WTC11 (cell line): ENCODE results near the gene NCLN. TPM values are rescaled to one million over a fixed set of nuclear protein-coding genes. Genes with fewer than 3 reads are reported as not detected.

Experiments used
- ATAC-seq: fragments of 200-7000 bp; cut with Tn5 transposase; 2 replicates; pipeline ENCODE4 v1.10.0; 2021; ENCODE audit warnings: mild to moderate bottlenecking, moderate library complexity
- CTCF ChIA-PET: fragments of 300-600 bp; sonication (Branson Sonifier 250); formaldehyde crosslinking; loops from one replicate; lab custom pipeline; 2021; ENCODE audit warnings: antibody characterized with exemption; lab: Charles Lee
- POLR2A ChIA-PET: fragments of 350-600 bp; sonication (Branson Sonifier 250); formaldehyde crosslinking; loops from one replicate; lab custom pipeline; 2021; ENCODE audit warnings: antibody characterized with exemption; lab: Charles Lee
- DNase-seq: peaks from one replicate; pipeline ENCODE4 v3.0.0; 2021; ENCODE audit warnings: low spot score
- H3K27ac Mint-ChIP-seq: 2 replicates; pipeline ENCODE4 v1.8.0; 2021; ENCODE audit warnings: mixed read lengths
- H3K27me3 Mint-ChIP-seq: 2 replicates; pipeline ENCODE4 v1.8.0; 2021; ENCODE audit warnings: low read depth, mild to moderate bottlenecking, moderate library complexity, mixed read lengths
- H3K36me3 Mint-ChIP-seq: 2 replicates; pipeline ENCODE4 v1.8.0; 2021; ENCODE audit warnings: mixed read lengths
- H3K4me1 Mint-ChIP-seq: 2 replicates; pipeline ENCODE4 v1.8.0; 2022; ENCODE audit warnings: mixed read lengths
- H3K4me3 Mint-ChIP-seq: 2 replicates; pipeline ENCODE4 v1.8.0; 2021; ENCODE audit warnings: mild to moderate bottlenecking, moderate library complexity, mixed read lengths
- H3K9me3 Mint-ChIP-seq: 2 replicates; pipeline ENCODE4 v1.8.0; 2021; ENCODE audit warnings: mixed read lengths
- EMX1 ChIP-seq: fragments of 250-450 bp; sonication (Bioruptor Pico); IDR thresholded peaks from 2 replicates; pipeline ENCODE4 v1.8.0; 2021; ENCODE audit warnings: mild to moderate bottlenecking
- GRHL2 ChIP-seq: fragments of 250-450 bp; sonication (Bioruptor Pico); IDR thresholded peaks from 2 replicates; pipeline ENCODE4 v1.8.0; 2022; ENCODE audit warnings: mild to moderate bottlenecking, moderate library complexity; ENCODE audit not compliant: insufficient replicate concordance, severe bottlenecking
- NR1H2 ChIP-seq: sonication (generic); formaldehyde crosslinking; IDR thresholded peaks from 2 replicates; pipeline ENCODE4 v1.9.0; 2021; ENCODE audit warnings: mild to moderate bottlenecking, moderate library complexity, missing genetic modification reagents
- NR2C2 ChIP-seq: sonication (generic); formaldehyde crosslinking; IDR thresholded peaks from 2 replicates; pipeline ENCODE4 v1.8.0; 2022; ENCODE audit warnings: mild to moderate bottlenecking, missing genetic modification reagents
- NR3C1 ChIP-seq: sonication (generic); formaldehyde crosslinking; conservative IDR thresholded peaks from 2 replicates; pipeline ENCODE4 v1.8.1; 2023; ENCODE audit warnings: low read depth, mild to moderate bottlenecking, missing genetic modification reagents
- OVOL2 ChIP-seq: fragments of 250-450 bp; sonication (Bioruptor Pico); IDR thresholded peaks from 2 replicates; pipeline ENCODE4 v1.9.0; 2021; ENCODE audit warnings: mild to moderate bottlenecking, borderline replicate concordance
- RELA ChIP-seq: sonication (generic); formaldehyde crosslinking; IDR thresholded peaks from 2 replicates; pipeline ENCODE4 v1.8.1; 2022; ENCODE audit warnings: missing genetic modification reagents, mild to moderate bottlenecking, borderline replicate concordance
- SOX15 ChIP-seq: fragments of 250-450 bp; sonication (Bioruptor Pico); IDR thresholded peaks from 2 replicates; pipeline ENCODE4 v1.9.0; 2021; ENCODE audit warnings: mild to moderate bottlenecking
- ZBTB21 ChIP-seq: sonication (generic); formaldehyde crosslinking; IDR thresholded peaks from 2 replicates; pipeline ENCODE4 v1.8.1; 2023; ENCODE audit warnings: mild to moderate bottlenecking, missing genetic modification reagents, borderline replicate concordance
- ZNF671 ChIP-seq: fragments of 250-450 bp; sonication (Bioruptor Pico); IDR thresholded peaks from 2 replicates; pipeline ENCODE4 v1.8.0; 2021; ENCODE audit warnings: mild to moderate bottlenecking
- total RNA-seq: library from RNA; stranded (reverse); gene quantifications from 3 replicates; pipeline ENCODE4 v1.2.3, GENCODE V29; 2021
- TF ChIP-seq, protein P1 (sequence below): fragments of 250-450 bp; sonication (Bioruptor Pico); IDR thresholded peaks from 2 replicates; pipeline ENCODE4 v1.9.0; 2021; ENCODE audit warnings: mild to moderate bottlenecking, borderline replicate concordance
- TF ChIP-seq, protein P2 (sequence below): sonication (generic); formaldehyde crosslinking; IDR thresholded peaks from 2 replicates; pipeline ENCODE4 v1.8.1; 2022; ENCODE audit warnings: mild to moderate bottlenecking, moderate library complexity, missing genetic modification reagents
- TF ChIP-seq, protein P3 (sequence below): fragments of 250-450 bp; sonication (Bioruptor Pico); IDR thresholded peaks from 2 replicates; pipeline ENCODE4 v2.1.2; 2022; ENCODE audit warnings: mild to moderate bottlenecking, moderate library complexity
- TF ChIP-seq, protein P4 (sequence below): sonication (generic); formaldehyde crosslinking; IDR thresholded peaks from 2 replicates; pipeline ENCODE4 v1.8.0; 2022; ENCODE audit warnings: mild to moderate bottlenecking, missing genetic modification reagents
- TF ChIP-seq, protein P5 (sequence below): fragments of 250-450 bp; sonication (Bioruptor Pico); IDR thresholded peaks from 2 replicates; pipeline ENCODE4 v1.9.0; 2021; ENCODE audit warnings: mild to moderate bottlenecking
- TF ChIP-seq, protein P6 (sequence below): sonication (generic); formaldehyde crosslinking; IDR thresholded peaks from 2 replicates; pipeline ENCODE4 v1.8.1; 2022; ENCODE audit warnings: low read depth, missing genetic modification reagents, borderline replicate concordance
- TF ChIP-seq, protein P7 (sequence below): fragments of 200-600 bp; IDR thresholded peaks from 2 replicates; pipeline ENCODE4 v1.8.0; 2022; ENCODE audit warnings: antibody characterized with exemption
- TF ChIP-seq, protein P8 (sequence below): sonication (generic); formaldehyde crosslinking; IDR thresholded peaks from 2 replicates; pipeline ENCODE4 v1.8.1; 2023; ENCODE audit warnings: mild to moderate bottlenecking, missing genetic modification reagents, moderate library complexity

Gene NCLN
- total RNA-seq, 1 experiment from 2014 or later: 113 TPM

DNA sequence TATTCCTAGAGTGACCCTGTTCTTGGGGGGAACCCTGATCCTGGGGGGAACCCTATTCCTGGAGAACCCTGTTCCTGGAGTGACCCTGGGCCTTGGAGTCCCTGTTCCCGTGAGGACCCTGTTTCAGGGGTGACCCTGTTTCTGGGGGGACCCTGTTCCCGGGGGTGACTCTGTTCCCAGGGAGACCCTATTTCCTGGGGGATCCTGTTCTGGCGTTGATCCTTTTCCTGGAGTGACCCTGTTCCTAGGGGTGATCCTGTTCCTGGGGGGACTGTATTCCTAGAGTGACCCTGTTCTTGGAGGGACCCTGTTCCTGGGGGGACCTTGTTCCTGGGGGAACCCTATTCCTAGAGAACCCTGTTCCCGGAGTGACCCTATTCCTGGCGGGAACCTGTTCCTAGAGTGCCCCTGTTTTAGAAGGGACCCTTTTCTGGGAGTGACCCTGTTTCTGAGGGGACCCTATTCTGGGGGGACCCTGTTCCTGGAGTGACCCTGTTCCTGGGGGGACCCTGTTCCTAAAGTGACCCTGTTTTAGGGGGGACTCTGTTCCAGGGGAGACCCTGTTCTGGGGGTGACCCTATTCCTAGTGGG lies 34.9 kb upstream of the NCLN start:
- CTCF ChIA-PET: interaction anchor here (1.1 to 2.2 kb wide), 5 partner anchors 13 to 200 kb away, joined by 3 to 9 read pairs (median 6); no protein-coding TSS in a partner anchor
- no peak for TF ChIP-seq NR3C1
- TF ChIP-seq, protein P1, sequence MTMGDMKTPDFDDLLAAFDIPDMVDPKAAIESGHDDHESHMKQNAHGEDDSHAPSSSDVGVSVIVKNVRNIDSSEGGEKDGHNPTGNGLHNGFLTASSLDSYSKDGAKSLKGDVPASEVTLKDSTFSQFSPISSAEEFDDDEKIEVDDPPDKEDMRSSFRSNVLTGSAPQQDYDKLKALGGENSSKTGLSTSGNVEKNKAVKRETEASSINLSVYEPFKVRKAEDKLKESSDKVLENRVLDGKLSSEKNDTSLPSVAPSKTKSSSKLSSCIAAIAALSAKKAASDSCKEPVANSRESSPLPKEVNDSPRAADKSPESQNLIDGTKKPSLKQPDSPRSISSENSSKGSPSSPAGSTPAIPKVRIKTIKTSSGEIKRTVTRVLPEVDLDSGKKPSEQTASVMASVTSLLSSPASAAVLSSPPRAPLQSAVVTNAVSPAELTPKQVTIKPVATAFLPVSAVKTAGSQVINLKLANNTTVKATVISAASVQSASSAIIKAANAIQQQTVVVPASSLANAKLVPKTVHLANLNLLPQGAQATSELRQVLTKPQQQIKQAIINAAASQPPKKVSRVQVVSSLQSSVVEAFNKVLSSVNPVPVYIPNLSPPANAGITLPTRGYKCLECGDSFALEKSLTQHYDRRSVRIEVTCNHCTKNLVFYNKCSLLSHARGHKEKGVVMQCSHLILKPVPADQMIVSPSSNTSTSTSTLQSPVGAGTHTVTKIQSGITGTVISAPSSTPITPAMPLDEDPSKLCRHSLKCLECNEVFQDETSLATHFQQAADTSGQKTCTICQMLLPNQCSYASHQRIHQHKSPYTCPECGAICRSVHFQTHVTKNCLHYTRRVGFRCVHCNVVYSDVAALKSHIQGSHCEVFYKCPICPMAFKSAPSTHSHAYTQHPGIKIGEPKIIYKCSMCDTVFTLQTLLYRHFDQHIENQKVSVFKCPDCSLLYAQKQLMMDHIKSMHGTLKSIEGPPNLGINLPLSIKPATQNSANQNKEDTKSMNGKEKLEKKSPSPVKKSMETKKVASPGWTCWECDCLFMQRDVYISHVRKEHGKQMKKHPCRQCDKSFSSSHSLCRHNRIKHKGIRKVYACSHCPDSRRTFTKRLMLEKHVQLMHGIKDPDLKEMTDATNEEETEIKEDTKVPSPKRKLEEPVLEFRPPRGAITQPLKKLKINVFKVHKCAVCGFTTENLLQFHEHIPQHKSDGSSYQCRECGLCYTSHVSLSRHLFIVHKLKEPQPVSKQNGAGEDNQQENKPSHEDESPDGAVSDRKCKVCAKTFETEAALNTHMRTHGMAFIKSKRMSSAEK: no peak
- H3K36me3 Mint-ChIP-seq: no peaks in the 10 kb centered on the region
- ATAC-seq (no peak), DNase-seq (no peak)
- no peaks in the 10 kb centered on the region; the same call in 1 of the 2 replicates for H3K27me3 Mint-ChIP-seq
- H3K4me3 Mint-ChIP-seq: no peak overlapping the region
- H3K9me3 Mint-ChIP-seq: no peaks in the 10 kb centered on the region
- POLR2A ChIA-PET: no interaction called here
- peaks cover 3% of the 10 kb centered on the region; the same call in 1 of the 2 replicates for H3K4me1 Mint-ChIP-seq
- no peak overlapping the region for H3K27ac Mint-ChIP-seq

DNA sequence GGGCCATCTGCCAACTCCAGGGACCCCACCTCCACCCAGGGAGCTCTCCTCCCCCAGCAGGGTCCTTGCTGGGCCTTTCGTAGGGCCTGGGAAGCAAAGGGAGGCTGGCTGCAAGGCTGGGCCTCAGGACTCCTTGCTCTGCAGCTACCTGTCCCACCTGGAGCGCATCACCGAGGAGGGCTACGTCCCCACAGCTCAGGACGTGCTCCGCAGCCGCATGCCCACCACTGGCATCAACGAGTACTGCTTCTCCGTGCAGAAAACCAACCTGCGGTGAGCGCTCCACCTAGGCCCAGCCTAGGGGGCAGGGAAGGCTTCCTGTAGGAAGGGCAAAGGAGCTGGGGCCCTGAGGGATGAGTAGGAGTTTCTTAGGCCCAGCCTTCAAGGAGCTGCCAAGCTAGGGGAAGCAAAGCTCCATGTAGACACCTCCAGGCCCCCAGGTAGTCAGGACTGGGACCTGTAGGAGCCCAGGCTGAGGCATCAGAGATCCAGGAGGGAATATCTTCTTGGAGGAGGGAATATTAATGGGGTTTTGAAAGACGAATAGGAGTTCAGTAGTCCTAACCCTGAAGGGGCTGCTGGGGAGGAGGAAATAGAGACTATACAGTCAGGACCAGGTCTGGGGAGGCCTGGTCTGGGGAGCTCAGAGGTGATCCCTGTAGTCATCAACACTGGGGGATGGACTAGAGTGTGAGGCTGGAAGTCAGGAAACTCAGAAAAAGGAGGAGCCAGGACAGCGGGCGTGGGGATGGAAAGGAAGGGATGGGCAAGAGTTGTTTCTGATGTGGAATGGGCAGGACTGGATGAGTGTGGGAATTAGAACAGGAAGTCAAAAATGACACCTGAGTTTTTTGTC lies 33.9 kb upstream of the NCLN start:
- H3K27me3 Mint-ChIP-seq: no peaks in the 10 kb centered on the region; the same call in 1 of the 2 replicates
- DNase-seq (no peak), ATAC-seq (no peak; the same call in 1 of the 2 replicates)
- no peak overlapping the region for H3K27ac Mint-ChIP-seq
- POLR2A ChIA-PET: no interaction called here
- H3K36me3 Mint-ChIP-seq: no peaks in the 10 kb centered on the region
- TF ChIP-seq RELA (CRISPR knock-in tag): no peak
- TF ChIP-seq EMX1 (CRISPR knock-in tag): no peak
- TF ChIP-seq, protein P2, sequence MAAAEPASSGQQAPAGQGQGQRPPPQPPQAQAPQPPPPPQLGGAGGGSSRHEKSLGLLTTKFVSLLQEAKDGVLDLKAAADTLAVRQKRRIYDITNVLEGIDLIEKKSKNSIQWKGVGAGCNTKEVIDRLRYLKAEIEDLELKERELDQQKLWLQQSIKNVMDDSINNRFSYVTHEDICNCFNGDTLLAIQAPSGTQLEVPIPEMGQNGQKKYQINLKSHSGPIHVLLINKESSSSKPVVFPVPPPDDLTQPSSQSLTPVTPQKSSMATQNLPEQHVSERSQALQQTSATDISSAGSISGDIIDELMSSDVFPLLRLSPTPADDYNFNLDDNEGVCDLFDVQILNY (CRISPR knock-in tag): no peak
- no peak for TF ChIP-seq NR3C1
- TF ChIP-seq ZNF671: no peak
- no peak for TF ChIP-seq ZBTB21 (CRISPR knock-in tag)
- TF ChIP-seq, protein P3, sequence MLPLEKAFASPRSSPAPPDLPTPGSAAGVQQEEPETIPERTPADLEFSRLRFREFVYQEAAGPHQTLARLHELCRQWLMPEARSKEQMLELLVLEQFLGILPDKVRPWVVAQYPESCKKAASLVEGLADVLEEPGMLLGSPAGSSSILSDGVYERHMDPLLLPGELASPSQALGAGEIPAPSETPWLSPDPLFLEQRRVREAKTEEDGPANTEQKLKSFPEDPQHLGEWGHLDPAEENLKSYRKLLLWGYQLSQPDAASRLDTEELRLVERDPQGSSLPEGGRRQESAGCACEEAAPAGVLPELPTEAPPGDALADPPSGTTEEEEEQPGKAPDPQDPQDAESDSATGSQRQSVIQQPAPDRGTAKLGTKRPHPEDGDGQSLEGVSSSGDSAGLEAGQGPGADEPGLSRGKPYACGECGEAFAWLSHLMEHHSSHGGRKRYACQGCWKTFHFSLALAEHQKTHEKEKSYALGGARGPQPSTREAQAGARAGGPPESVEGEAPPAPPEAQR: no peak
- TF ChIP-seq, protein P4, sequence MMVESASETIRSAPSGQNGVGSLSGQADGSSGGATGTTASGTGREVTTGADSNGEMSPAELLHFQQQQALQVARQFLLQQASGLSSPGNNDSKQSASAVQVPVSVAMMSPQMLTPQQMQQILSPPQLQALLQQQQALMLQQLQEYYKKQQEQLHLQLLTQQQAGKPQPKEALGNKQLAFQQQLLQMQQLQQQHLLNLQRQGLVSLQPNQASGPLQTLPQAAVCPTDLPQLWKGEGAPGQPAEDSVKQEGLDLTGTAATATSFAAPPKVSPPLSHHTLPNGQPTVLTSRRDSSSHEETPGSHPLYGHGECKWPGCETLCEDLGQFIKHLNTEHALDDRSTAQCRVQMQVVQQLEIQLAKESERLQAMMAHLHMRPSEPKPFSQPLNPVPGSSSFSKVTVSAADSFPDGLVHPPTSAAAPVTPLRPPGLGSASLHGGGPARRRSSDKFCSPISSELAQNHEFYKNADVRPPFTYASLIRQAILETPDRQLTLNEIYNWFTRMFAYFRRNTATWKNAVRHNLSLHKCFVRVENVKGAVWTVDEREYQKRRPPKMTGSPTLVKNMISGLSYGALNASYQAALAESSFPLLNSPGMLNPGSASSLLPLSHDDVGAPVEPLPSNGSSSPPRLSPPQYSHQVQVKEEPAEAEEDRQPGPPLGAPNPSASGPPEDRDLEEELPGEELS (CRISPR knock-in tag): no peak
- no peak for TF ChIP-seq NR2C2 (CRISPR knock-in tag)
- no peak for TF ChIP-seq OVOL2 (CRISPR knock-in tag)
- TF ChIP-seq, protein P5, sequence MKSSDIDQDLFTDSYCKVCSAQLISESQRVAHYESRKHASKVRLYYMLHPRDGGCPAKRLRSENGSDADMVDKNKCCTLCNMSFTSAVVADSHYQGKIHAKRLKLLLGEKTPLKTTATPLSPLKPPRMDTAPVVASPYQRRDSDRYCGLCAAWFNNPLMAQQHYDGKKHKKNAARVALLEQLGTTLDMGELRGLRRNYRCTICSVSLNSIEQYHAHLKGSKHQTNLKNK (CRISPR knock-in tag): no peak
- TF ChIP-seq GRHL2 (CRISPR knock-in tag): no peak
- TF ChIP-seq SOX15 (CRISPR knock-in tag): no peak
- TF ChIP-seq, protein P6, sequence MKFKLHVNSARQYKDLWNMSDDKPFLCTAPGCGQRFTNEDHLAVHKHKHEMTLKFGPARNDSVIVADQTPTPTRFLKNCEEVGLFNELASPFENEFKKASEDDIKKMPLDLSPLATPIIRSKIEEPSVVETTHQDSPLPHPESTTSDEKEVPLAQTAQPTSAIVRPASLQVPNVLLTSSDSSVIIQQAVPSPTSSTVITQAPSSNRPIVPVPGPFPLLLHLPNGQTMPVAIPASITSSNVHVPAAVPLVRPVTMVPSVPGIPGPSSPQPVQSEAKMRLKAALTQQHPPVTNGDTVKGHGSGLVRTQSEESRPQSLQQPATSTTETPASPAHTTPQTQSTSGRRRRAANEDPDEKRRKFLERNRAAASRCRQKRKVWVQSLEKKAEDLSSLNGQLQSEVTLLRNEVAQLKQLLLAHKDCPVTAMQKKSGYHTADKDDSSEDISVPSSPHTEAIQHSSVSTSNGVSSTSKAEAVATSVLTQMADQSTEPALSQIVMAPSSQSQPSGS (CRISPR knock-in tag): no peak
- TF ChIP-seq NR1H2 (CRISPR knock-in tag): no peak
- TF ChIP-seq, protein P7, sequence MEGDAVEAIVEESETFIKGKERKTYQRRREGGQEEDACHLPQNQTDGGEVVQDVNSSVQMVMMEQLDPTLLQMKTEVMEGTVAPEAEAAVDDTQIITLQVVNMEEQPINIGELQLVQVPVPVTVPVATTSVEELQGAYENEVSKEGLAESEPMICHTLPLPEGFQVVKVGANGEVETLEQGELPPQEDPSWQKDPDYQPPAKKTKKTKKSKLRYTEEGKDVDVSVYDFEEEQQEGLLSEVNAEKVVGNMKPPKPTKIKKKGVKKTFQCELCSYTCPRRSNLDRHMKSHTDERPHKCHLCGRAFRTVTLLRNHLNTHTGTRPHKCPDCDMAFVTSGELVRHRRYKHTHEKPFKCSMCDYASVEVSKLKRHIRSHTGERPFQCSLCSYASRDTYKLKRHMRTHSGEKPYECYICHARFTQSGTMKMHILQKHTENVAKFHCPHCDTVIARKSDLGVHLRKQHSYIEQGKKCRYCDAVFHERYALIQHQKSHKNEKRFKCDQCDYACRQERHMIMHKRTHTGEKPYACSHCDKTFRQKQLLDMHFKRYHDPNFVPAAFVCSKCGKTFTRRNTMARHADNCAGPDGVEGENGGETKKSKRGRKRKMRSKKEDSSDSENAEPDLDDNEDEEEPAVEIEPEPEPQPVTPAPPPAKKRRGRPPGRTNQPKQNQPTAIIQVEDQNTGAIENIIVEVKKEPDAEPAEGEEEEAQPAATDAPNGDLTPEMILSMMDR: no peak
- TF ChIP-seq, protein P8, sequence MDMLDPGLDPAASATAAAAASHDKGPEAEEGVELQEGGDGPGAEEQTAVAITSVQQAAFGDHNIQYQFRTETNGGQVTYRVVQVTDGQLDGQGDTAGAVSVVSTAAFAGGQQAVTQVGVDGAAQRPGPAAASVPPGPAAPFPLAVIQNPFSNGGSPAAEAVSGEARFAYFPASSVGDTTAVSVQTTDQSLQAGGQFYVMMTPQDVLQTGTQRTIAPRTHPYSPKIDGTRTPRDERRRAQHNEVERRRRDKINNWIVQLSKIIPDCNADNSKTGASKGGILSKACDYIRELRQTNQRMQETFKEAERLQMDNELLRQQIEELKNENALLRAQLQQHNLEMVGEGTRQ (CRISPR knock-in tag): no peak
- no peak overlapping the region for H3K4me3 Mint-ChIP-seq
- CTCF ChIA-PET: interaction anchor here (0.8 to 2.2 kb wide), 6 partner anchors 12 to 201 kb away, joined by 3 to 9 read pairs (median 6); no protein-coding TSS in a partner anchor
- H3K4me1 Mint-ChIP-seq: peaks cover 3% of the 10 kb centered on the region; the same call in 1 of the 2 replicates
- no peaks in the 10 kb centered on the region for H3K9me3 Mint-ChIP-seq
